ENCODE measurements around the gene CKAP2.

DNA sequence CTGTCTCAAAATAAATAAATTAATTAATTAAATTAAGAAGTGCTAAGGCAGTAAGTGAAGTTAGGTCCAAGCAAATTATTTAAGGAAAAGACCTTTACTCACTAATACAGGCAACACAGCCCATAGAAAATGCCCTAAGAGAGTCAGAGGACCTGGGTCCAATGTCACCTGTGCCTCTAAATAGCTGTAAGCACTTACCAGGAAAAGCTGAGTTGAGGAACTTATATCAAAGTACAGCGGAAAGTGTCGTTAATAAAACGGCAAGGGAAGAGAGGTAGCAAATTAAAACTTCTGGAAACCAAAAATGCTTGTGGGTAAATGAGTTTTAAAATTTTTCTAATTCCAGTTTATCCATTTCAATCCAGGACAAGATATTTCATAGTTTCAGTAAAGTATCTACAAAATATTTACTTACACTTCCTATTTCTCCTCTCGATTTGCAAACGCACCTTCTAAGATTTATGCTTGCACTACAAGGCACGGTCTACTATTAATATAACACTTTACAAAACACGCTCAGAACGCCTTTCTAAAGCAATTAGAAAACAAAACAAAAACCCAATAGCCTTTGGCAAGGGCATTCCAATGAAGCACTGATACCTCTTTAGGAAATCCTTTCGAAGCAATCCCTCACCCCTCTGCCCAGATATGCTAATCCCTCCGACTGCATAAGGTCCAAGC is 5.8 kb upstream of the CKAP2 start:
- TF ChIP-seq, protein P1, sequence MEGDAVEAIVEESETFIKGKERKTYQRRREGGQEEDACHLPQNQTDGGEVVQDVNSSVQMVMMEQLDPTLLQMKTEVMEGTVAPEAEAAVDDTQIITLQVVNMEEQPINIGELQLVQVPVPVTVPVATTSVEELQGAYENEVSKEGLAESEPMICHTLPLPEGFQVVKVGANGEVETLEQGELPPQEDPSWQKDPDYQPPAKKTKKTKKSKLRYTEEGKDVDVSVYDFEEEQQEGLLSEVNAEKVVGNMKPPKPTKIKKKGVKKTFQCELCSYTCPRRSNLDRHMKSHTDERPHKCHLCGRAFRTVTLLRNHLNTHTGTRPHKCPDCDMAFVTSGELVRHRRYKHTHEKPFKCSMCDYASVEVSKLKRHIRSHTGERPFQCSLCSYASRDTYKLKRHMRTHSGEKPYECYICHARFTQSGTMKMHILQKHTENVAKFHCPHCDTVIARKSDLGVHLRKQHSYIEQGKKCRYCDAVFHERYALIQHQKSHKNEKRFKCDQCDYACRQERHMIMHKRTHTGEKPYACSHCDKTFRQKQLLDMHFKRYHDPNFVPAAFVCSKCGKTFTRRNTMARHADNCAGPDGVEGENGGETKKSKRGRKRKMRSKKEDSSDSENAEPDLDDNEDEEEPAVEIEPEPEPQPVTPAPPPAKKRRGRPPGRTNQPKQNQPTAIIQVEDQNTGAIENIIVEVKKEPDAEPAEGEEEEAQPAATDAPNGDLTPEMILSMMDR (conservative IDR thresholded peaks at IDR 0.05; ENCODE audit: low read length), result no peak
- TF ChIP-seq EZH2phosphoT487 (IDR thresholded peaks at IDR 0.05; ENCODE audit: borderline replicate concordance), result no peak
